Measurements from ENCODE around the gene NAALADL2. TPM values are rescaled to one million over a fixed set of nuclear protein-coding genes. Genes with fewer than 3 reads are reported as not detected.

The NAALADL2 gene
- total RNA-seq, 2 donors from 2014 or later, result 0.35 TPM; not detected in 1

DNA sequence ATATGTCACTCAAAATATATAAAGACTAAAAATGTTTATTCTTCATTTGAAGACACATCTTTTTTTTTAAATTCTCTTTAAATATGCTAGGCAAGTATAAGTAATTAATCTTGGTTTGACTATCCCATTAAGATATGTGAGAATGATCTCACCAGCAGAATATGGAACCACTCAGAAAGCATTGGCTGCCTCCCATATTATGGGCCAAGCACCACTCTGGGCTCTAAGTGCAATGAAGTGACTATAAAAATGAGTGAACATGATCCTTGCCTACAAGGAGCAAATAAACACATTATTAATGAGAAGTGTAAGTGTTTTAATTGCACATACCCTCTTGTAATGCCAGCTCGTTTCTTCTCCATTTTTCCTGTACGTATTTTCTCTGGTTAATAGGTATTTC is 328.5 kb downstream of the NAALADL2 start:
- Mint-ChIP-seq H3K36me3 (no peaks in the 10 kb centered on the region), H3K9me3 (peaks cover 4 to 11% of the 10 kb centered on the region in 2 donors), H3K27ac (no peak overlapping the region)
- no peak for ATAC-seq
- DNase-seq (ENCODE audit: low spot score in 2 of 2), result no peak

DNA sequence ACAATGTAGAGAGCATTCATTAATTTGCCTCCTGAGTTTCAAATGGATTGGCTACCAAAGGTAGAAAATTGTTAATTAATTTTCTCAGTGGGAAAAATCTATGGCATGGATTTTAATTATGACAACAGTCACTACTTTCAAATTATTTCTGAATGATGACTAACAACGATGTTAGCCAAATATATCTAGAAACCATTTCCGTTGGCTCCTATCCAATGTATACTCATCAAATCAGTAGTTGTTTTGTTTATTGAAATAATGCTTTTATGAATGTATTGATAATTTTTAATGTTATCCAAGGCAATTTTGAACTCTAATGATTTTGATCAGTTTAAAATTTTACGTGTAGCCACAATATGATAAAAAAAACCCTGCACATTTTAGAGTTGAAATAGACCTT is 333.4 kb downstream of the NAALADL2 start:
- H3K27ac Mint-ChIP-seq, result no peak overlapping the region
- DNase-seq (ENCODE audit: low spot score in 2 of 2) (no peak), ATAC-seq (no peak)
- H3K9me3 Mint-ChIP-seq, result peaks cover 6 to 15% of the 10 kb centered on the region in 2 donors
- no peaks in the 10 kb centered on the region for H3K36me3 Mint-ChIP-seq

DNA sequence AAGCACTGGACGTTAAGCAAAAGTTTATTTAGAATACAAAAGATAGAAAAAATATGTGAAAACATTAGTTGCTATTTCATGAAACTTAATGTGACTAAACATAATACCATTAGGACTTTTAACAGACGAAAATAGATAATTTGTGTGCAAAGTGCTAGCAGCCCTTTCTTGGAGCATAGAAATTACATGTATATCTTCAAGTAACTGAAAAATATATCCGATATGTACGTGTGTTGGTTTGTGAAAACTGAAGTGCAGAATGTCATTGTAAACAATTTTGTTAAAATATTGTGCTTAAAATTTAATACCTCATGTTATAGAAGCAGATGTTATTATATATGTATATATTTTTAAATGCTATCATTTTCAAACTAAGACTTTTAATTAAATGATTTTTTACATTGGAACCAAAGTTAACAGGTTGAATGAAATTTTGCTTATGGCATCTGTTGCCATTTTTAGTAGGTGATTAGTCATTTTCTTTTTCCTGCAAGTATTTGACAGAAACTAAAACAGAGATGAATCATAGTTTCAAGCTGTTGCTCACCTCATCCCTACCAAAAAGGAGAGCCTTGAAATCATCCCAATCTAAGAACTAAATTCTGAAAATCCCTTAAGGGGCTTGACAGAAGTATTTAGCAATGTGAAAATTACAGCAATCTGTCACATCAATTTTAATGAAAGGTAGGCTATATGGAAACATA is 334.8 kb downstream of the NAALADL2 start:
- ATAC-seq, result peak; percentile 26 to 70
- peaks cover 6 to 11% of the 10 kb centered on the region in 2 donors for H3K9me3 Mint-ChIP-seq

DNA sequence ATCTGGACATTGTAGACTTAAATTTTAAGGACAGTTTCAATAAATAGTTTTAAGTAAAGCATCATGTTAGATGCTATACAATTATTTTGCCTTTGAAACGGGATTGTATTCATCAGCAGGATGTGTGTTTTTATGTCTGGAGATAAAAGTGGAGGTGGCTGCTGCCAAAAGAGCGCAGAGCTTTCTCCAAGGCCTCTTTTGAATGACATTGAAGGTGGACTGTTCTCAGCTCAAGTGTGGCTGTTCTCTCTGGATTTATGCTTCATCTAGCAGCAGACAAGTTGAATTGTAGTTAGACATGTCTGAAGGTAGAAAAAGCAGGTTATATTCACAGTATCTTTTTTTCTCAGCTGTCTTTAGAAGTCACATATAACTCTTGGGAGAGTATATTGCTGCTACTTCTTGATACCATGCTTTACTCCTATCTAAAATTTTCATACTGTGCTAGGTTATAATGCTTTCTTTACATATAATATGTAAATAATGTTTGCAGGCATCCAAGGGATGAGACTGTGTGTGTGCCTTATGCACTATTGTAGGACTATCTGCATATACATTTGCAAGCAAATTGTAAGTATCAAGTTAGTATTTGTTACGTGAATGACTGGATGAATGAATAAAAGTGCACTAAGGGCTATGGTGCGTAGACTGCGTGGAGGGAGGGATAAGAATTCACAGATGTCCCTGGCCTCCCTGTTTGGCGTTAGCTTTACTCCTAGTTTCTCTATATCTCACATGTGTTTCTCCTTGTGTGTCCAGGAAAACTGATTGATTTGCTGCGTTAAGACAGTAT is 340.1 kb downstream of the NAALADL2 start:
- DNase-seq (ENCODE audit: low spot score in 2 of 2), result no peak
- no peak for ATAC-seq
- Mint-ChIP-seq H3K36me3 (peaks cover 0 to 5% of the 10 kb centered on the region in 2 donors), H3K9me3 (peaks cover 24 to 31% of the 10 kb centered on the region in 2 donors), H3K27ac (no peak overlapping the region)

More for the DNA sequence above, 334.8 kb downstream of the NAALADL2 start:
- no peak for DNase-seq (ENCODE audit: low spot score in 2 of 2)
- no peaks in the 10 kb centered on the region for H3K36me3 Mint-ChIP-seq
- H3K27ac Mint-ChIP-seq, result no peak overlapping the region

GRCh38 chr3:175199961-175200360 is 340.8 kb downstream of the NAALADL2 start:
- Mint-ChIP-seq H3K36me3 (peaks cover 0 to 8% of the 10 kb centered on the region in 2 donors), H3K27ac (no peak overlapping the region), H3K9me3 (peaks cover 28 to 33% of the 10 kb centered on the region in 2 donors)
- DNase-seq (ENCODE audit: low spot score in 2 of 2), result no peak
- no peak for ATAC-seq

DNA sequence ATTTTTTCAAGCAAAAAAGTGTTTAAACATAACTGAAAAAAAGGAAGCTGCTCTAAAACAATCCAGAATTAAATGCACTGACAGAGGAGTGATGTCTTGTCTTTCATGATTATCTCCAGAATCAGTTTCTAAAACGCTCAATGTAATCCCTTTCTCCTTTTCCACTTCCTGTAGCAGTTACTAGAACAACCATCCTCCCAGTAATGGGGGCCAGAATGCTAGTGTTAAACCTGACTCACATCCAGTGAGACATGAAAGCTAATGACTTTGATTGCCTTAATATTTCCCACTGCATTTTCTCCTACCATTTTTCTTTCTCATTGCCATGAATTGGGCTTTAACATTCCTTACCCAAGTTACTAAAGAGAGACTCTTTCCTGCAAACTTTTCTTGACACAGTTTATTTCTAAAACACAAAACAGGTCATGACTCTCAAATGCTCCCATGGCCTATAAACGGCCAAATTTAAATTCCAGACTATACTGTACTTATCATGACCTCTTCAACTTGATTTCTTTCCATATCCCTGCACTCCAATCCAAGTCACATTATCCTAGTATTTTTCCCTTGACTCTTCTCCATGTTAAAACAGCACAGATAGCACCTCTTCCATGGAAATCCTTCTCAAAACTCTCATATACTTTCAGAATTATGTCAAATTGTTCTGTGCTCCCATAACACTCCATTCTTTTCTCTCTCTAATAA is 341.4 kb downstream of the NAALADL2 start:
- ATAC-seq, result no peak
- DNase-seq (ENCODE audit: low spot score in 2 of 2), result no peak
- Mint-ChIP-seq H3K36me3 (peaks cover 0 to 8% of the 10 kb centered on the region in 2 donors), H3K27ac (no peak overlapping the region), H3K9me3 (peaks cover 28 to 30% of the 10 kb centered on the region in 2 donors)

DNA sequence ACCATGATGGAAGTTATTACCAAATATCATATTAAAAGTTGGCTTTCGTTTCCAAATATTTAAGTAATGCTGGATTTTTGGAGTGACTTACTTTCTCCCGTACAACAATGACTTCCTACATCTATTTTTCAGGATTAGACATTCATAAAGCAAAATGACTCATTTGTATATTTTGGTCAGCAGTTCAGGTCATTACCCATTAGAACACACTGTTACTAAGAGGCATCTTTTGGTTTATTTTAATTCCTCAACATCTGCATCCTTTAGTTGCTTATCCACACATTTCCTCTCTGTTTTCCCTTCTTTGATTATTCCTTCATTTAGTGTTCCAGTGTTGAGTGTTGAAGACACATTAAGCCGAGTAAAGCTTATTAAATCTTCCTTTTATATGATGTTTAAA is 348.2 kb downstream of the NAALADL2 start:
- DNase-seq (ENCODE audit: low spot score in 2 of 2), result no peak
- no peak for ATAC-seq
- Mint-ChIP-seq H3K27ac (no peak overlapping the region), H3K9me3 (peaks cover 17 to 26% of the 10 kb centered on the region in 2 donors), H3K36me3 (peaks cover 0 to 8% of the 10 kb centered on the region in 2 donors)

GRCh38 chr3:175208326-175208725 is 349.2 kb downstream of the NAALADL2 start:
- ATAC-seq, result no peak
- Mint-ChIP-seq H3K27ac (no peak overlapping the region), H3K9me3 (peaks cover 21 to 24% of the 10 kb centered on the region in 2 donors), H3K36me3 (peaks cover 0 to 7% of the 10 kb centered on the region in 2 donors)
- no peak for DNase-seq (ENCODE audit: low spot score in 2 of 2)

DNA sequence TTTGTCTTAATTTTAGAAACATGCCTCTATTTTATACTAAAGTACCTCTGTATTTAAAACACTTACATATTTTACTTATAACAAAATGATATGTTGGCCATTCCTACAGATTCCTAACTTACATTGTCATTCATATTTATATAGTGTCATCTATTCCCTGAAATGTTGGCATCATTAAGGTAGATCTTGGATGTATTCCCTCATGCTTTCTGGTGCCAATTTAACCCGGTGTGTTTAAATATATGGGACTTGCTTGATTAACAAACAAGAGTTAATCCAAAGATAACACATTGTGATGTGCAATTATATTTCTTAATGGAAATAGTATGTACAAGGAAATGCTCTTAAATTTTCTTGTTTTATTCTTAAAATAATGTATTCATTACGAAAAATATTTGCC is 352.3 kb downstream of the NAALADL2 start:
- no peak for DNase-seq (ENCODE audit: low spot score in 2 of 2)
- no peak for ATAC-seq
- Mint-ChIP-seq H3K9me3 (peaks cover 8 to 9% of the 10 kb centered on the region in 2 donors), H3K36me3 (no peaks in the 10 kb centered on the region), H3K27ac (no peak overlapping the region)

DNA sequence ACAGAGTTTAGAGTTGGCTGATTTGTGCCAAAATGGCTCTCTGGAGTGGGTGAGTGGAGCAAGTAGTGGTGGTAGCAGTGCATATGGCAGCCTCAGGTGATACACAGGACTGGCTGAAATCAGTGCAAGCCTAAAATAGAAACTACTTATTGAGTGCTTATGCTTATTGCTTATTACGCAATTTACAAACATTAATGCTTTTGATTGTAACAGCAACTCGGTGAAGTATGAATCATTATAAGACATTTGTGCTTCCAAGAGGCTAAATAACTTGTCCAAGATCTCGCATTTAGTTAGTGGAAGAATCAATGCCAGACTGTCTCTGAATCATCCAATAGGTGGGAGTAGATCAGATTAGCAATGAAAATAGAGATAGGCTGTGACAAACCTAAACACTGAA is 353.8 kb downstream of the NAALADL2 start:
- no peaks in the 10 kb centered on the region for H3K36me3 Mint-ChIP-seq
- H3K27ac Mint-ChIP-seq, result no peak overlapping the region
- DNase-seq (ENCODE audit: low spot score in 2 of 2) (no peak), ATAC-seq (no peak)
- H3K9me3 Mint-ChIP-seq, result peaks cover 8 to 9% of the 10 kb centered on the region in 2 donors

- DNase-seq (ENCODE audit: low spot score in 2 of 2), result no peak
- no peak overlapping the region for H3K27ac Mint-ChIP-seq
- H3K36me3 Mint-ChIP-seq, result no peaks in the 10 kb centered on the region
- H3K9me3 Mint-ChIP-seq, result peaks cover 8 to 9% of the 10 kb centered on the region in 2 donors
- ATAC-seq, result no peak
Measured at GRCh38 chr3:175214216-175214615, 355.1 kb downstream of the NAALADL2 start.

GRCh38 chr3:175215833-175216232 is 356.7 kb downstream of the NAALADL2 start:
- H3K9me3 Mint-ChIP-seq, result peaks cover 4 to 9% of the 10 kb centered on the region in 2 donors
- H3K27ac Mint-ChIP-seq, result no peak overlapping the region
- H3K36me3 Mint-ChIP-seq, result no peaks in the 10 kb centered on the region
- no peak for ATAC-seq
- DNase-seq (ENCODE audit: low spot score in 2 of 2), result no peak

DNA sequence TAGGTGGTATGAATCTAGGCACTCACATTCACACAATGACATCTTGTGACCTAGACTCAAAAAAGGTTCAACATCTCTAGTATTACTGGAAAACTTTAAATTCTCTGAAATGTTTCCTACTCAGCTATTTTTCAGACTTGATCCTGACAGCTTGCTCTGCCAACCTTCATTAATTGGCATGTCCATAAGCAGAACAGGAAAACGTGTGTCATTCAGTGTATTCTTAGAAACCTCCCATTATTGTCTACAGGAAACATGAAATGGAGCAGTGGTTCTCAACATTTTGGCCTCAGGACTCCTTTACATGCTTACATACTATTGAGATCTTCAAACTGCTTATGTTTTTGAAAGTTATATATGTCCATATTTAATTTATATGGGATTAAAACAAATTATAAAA is 363.2 kb downstream of the NAALADL2 start:
- Mint-ChIP-seq H3K36me3 (no peaks in the 10 kb centered on the region), H3K27ac (no peak overlapping the region), H3K9me3 (no peaks in the 10 kb centered on the region)
- no peak for DNase-seq (ENCODE audit: low spot score in 2 of 2)
- ATAC-seq, result no peak

GRCh38 chr3:175224051-175224450 is 364.9 kb downstream of the NAALADL2 start:
- Mint-ChIP-seq H3K27ac (no peak overlapping the region), H3K36me3 (no peaks in the 10 kb centered on the region), H3K9me3 (no peaks in the 10 kb centered on the region)
- DNase-seq (ENCODE audit: low spot score in 2 of 2) (no peak), ATAC-seq (no peak)

GRCh38 chr3:175226444-175226843 is 367.3 kb downstream of the NAALADL2 start:
- Mint-ChIP-seq H3K9me3 (no peaks in the 10 kb centered on the region), H3K36me3 (no peaks in the 10 kb centered on the region), H3K27ac (no peak overlapping the region)
- no peak for DNase-seq (ENCODE audit: low spot score in 2 of 2)
- no peak for ATAC-seq

DNA sequence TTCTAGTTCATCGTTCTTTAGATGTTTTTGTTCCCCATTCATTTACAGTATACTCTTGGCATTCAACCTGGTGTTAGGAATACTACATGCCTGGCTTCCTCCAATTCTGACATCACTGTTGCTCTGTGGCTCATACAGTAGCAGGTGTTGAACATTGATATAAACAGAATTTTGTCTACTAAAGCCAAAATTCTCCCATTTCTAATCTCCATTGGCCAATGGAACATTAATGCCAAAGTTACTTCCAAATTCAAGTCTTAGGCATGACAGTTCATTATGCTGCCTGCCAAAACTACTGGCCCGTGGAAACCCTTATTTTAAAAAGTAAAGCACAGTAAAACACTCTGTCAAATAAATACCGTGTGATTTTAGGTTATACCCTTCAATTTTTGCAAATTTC is 368.0 kb downstream of the NAALADL2 start:
- DNase-seq (ENCODE audit: low spot score in 2 of 2) (no peak), ATAC-seq (no peak)
- Mint-ChIP-seq H3K36me3 (no peaks in the 10 kb centered on the region), H3K27ac (no peak overlapping the region), H3K9me3 (no peaks in the 10 kb centered on the region)
